GM23248 (cell line): Measurements from ENCODE around the gene ABLIM2.

Experiments used
- EZH2 ChIP-seq: fragments of 200-600 bp; sonication (generic); IDR thresholded peaks from 2 replicates; pipeline ENCODE4 v1.6.1; 2018; ENCODE audit warnings: antibody characterized with exemption, mild to moderate bottlenecking; ENCODE audit not compliant: insufficient read depth, poor library complexity, severe bottlenecking
- EZH2phosphoT487 ChIP-seq: fragments of 200-600 bp; sonication (generic); IDR thresholded peaks from 2 replicates; pipeline ENCODE4 v1.6.1; 2018; ENCODE audit warnings: antibody characterized with exemption, moderate library complexity, mild to moderate bottlenecking, low read depth; ENCODE audit not compliant: insufficient read depth

- TF ChIP-seq EZH2phosphoT487 (no peak), EZH2 (no peak)
Measured at GRCh38 chr4:8012517-8012916, 146.1 kb downstream of the ABLIM2 start.
